ENCODE measurements around the gene IZUMO4.
"Not testable (repeated sequence)": the region's sequence is repeated elsewhere in the genome, so short reads cannot be mapped to it uniquely, and the experiment has no call there.

Gene IZUMO4

DNA sequence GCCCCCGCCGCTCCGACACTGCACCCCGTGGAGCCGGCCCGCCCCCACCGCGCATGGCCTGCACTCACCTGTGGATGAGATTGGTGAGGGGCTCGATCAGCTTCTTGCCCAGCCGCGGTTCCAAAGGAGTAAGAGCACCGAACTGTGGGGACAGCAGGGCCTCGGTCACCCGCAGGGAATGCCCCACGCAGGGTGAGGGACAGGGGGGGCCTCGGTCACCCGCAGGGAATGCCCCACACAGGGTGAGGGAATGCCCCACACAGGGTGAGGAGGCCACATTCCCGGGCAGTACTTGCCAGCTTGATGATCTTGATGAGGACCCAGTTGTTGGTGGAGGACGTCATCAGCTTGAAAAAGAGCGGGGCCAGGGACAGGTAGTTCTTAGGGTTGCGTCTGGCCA is 32.3 kb downstream of the IZUMO4 start:
- TF ChIP-seq, protein P1, sequence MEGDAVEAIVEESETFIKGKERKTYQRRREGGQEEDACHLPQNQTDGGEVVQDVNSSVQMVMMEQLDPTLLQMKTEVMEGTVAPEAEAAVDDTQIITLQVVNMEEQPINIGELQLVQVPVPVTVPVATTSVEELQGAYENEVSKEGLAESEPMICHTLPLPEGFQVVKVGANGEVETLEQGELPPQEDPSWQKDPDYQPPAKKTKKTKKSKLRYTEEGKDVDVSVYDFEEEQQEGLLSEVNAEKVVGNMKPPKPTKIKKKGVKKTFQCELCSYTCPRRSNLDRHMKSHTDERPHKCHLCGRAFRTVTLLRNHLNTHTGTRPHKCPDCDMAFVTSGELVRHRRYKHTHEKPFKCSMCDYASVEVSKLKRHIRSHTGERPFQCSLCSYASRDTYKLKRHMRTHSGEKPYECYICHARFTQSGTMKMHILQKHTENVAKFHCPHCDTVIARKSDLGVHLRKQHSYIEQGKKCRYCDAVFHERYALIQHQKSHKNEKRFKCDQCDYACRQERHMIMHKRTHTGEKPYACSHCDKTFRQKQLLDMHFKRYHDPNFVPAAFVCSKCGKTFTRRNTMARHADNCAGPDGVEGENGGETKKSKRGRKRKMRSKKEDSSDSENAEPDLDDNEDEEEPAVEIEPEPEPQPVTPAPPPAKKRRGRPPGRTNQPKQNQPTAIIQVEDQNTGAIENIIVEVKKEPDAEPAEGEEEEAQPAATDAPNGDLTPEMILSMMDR (IDR thresholded peaks at IDR 0.05; ENCODE audit: low read depth, low read length, missing control alignments), result no peak
- no peak for DNase-seq (ENCODE audit: extremely low read depth, low read depth)
- H3K4me3 ChIP-seq (replicated peaks; ENCODE audit: low read depth, low read length), result no peak overlapping the region

DNA sequence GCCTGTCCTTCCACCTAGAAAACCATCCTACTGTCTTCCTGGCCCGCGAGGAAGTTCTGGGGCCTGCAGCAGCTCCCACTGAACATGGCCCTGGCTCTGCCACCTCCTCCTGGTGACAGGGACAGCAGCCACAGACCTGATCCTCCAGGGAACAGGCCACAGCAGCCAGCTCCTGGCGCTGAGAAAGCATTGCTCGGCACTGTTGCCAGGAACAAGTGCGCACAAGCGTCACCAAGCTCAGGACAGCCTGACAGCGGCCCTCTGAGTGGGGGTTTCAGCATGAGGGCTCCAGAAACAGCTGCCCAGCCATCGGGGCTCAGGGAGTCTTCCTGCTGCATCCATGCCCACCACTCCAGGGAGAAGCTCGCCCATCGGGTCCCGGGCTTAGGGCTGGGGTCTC is 32.8 kb downstream of the IZUMO4 start:
- H3K4me3 ChIP-seq (replicated peaks; ENCODE audit: low read depth, low read length), result no peak overlapping the region
- TF ChIP-seq, protein P1 (IDR thresholded peaks at IDR 0.05; ENCODE audit: low read depth, low read length, missing control alignments), result no peak
- no peak for DNase-seq (ENCODE audit: extremely low read depth, low read depth)

DNA sequence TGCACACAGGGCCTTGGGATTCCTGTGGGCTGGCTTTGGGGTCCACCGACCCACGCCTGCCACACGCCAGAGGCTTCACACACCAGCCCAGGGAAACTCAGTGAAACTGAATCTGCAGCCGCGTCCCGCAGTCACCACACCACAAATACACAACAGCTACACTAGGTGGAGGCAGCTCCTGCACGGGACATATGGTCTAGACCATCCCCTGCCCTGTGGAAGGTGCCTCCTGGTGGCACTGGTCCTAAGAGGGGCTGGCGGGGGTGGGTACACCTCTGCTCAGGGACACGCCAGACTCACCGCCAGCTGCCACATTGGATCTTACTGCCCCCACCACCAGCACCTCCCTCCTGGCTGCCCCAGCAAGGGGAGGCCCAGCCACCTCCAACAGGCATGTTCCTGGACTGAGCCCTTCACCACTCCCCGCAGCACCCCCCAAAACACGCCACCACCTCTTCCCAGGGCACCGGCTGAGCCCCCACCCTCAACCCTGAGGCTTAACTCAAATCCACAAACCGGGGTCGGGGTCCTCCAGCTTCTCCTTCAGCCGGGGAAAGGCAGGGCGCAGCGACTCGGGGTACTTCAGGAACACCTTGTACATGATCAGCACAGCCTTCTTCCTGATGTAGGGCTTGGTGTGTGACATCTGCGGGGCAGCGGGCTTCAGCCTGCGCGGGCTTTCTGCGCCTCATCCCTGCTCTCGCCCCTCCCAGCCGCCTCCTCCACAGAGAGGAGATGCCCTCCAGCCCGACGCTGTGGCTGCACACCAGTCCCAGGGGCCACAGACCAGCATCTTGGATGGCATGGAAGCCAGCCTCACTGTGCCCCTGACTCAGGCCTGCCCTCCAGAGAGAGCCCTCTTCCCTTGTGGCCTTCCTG is 33.4 kb downstream of the IZUMO4 start:
- TF ChIP-seq, protein P1 (IDR thresholded peaks at IDR 0.05; ENCODE audit: low read depth, low read length, missing control alignments), result no peak
- DNase-seq (ENCODE audit: extremely low read depth, low read depth), result no peak

DNA sequence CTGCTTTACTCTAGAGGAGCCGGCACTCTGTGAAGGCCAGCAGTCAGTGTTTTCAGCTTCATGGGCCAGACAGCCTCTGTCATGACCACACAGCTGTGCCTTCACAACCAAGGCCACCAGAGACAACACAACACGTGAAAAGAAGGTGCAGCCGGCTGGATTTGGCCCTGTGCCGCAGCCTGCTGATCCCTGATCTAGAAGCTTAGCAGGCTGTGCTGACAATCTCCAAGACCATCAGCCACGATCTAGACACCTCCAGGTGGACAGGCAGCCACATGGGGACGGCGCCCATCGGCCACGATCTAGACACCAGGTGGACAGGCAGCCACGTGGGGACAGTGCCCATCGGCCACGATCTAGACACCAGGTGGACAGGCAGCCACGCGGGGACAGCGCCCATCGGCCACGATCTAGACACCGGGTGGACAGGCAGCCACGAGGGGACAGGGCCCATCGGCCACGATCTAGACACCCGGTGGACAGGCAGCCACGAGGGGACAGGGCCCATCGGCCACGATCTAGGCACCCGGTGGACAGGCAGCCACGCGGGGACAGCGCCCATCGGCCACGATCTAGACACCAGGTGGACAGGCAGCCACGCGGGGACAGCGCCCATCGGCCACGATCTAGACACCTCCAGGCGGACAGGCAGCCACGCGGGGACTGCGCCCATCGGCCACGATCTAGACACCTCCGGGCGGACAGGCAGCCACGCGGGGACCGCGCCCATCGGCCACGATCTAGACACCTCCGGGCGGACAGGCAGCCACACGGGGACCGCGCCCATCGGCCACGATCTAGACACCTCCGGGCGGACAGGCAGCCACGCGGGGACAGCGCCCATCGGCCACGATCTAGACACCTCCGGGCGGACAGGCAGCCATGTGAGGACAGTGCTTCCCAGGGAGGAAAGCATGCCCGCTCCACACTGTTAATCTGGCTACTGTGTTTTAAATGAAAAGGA is 34.6 kb downstream of the IZUMO4 start:
- DNase-seq (ENCODE audit: extremely low read depth, low read depth); H3K4me3 ChIP-seq (replicated peaks; ENCODE audit: low read depth, low read length): not testable (repeated sequence)

More for the DNA sequence above, 33.4 kb downstream of the IZUMO4 start:
- no peak overlapping the region for H3K4me3 ChIP-seq (replicated peaks; ENCODE audit: low read depth, low read length)

DNA sequence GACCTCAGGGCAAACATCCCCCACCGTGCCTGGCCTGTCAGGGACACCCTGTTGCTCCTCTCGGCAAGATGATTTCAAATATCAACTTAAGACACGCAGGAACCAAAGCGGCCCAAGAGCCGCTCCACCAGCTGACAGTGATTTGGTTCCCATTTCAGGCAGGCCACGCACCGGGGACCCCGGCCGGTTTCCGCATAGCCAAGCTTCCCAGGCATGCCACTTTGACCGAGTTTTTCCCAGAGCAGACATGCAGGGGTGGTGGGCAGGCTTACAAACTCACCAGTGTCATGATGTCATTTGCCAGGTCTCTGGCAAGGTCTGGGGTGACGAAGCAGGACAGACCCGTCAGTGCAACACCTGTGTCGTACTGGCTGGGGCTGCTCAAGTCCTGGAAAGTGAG is 35.5 kb downstream of the IZUMO4 start:
- TF ChIP-seq, protein P1 (IDR thresholded peaks at IDR 0.05; ENCODE audit: low read depth, low read length, missing control alignments), result no peak
- no peak for DNase-seq (ENCODE audit: extremely low read depth, low read depth)
- H3K4me3 ChIP-seq (replicated peaks; ENCODE audit: low read depth, low read length), result no peak overlapping the region

DNA sequence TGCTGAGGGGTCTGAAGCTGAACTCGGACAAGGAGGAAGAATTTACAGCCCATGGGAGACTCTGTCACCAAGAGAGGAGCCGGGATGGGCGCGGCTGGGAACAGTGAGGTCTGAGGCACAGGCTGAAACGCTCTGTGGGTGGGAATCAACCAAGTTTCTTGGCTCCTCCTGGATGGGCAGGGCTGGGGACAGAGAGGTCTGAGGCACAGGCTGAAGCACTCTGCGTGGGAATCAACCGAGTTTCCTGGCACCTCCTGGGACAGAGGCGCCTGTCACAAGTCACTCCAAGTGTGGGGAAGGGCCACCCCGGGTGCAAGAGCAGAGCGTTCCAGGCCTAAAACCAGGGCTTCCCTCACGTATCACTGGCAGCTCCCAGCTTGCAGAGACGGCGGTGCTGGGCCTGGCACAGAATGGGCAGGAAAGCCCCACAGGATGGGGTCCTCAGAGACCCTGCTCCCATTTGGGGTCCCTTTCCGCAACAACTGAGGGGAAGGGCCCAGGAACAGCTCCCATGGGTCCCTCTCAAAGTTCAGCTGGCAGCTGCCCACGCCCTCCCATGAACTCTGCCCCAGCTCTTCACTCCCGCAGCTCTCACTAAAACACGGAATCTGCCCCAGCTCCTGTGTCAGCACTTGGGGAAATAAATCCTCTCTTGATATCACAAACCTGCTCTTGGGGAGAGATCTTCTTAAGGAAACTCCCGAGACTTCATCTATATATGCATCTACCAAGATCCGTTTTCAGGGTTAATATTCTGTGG is 36.2 kb downstream of the IZUMO4 start:
- no peak overlapping the region for H3K4me3 ChIP-seq (replicated peaks; ENCODE audit: low read depth, low read length)
- TF ChIP-seq, protein P1 (IDR thresholded peaks at IDR 0.05; ENCODE audit: low read depth, low read length, missing control alignments), result no peak

More for the DNA sequence above, 36.2 kb downstream of the IZUMO4 start:
- no peak for DNase-seq (ENCODE audit: extremely low read depth, low read depth)
